Transverse colon (tissue), 3 donors: ENCODE results near the gene TOM1L2.

Experiments used
- EP300 ChIP-seq: sonication (generic); formaldehyde crosslinking; IDR thresholded peaks from one replicate; pipeline ENCODE4 v1.6.1; 2017; ENCODE audit warnings: antibody characterized with exemption, low read depth
- TF ChIP-seq, protein P1 (sequence below), 5 experiments: fragments of 200-600 bp in 3 of 5; fragments of 450-650 bp in 2 of 5; sonication (generic) in 3 of 5; IDR thresholded peaks; 1 replicate in 2 of 5; 2 replicates in 3 of 5; pipeline ENCODE4 v1.5.1; 2016 to 2017; ENCODE audit warnings: antibody characterized with exemption in 5 of 5, inconsistent platforms in 3 of 5, mild to moderate bottlenecking in 2 of 5, moderate library complexity in 1 of 5

DNA sequence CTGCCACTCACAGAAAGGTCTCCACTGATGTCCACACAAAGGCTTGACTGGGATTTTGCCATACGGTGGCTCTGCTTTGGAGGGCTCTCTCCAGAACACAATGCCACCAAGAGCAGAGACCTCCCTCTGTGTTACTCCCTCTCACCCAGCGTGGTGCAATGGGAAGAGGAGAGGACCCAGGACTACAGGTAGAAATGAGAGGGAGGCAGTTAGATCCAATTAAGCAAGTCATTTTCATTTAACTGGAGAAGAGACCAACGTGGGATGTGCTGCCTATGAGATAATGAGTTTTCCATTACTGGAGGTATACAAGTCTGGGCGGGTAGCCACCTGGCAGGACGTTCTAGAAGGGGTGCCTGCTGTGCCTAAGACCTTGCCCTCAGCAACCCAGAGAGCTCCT, 34.2 kb downstream of the TOM1L2 start:
- TF ChIP-seq, protein P1, sequence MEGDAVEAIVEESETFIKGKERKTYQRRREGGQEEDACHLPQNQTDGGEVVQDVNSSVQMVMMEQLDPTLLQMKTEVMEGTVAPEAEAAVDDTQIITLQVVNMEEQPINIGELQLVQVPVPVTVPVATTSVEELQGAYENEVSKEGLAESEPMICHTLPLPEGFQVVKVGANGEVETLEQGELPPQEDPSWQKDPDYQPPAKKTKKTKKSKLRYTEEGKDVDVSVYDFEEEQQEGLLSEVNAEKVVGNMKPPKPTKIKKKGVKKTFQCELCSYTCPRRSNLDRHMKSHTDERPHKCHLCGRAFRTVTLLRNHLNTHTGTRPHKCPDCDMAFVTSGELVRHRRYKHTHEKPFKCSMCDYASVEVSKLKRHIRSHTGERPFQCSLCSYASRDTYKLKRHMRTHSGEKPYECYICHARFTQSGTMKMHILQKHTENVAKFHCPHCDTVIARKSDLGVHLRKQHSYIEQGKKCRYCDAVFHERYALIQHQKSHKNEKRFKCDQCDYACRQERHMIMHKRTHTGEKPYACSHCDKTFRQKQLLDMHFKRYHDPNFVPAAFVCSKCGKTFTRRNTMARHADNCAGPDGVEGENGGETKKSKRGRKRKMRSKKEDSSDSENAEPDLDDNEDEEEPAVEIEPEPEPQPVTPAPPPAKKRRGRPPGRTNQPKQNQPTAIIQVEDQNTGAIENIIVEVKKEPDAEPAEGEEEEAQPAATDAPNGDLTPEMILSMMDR (IDR thresholded peaks at IDR 0.05), result no peak
- no peak for TF ChIP-seq EP300
